Esophagus muscularis mucosa (tissue), 4 donors: ENCODE measurements around the gene CEP170. TPM values are rescaled to one million over a fixed set of nuclear protein-coding genes. Genes with fewer than 3 reads are reported as not detected.
"Not testable (repeated sequence)": the region's sequence is repeated elsewhere in the genome, so short reads cannot be mapped to it uniquely, and the experiment has no call there.

Source experiments
- DNase-seq: peaks from one replicate; pipeline ENCODE4 v3.0.0-alpha.2; 2017; ENCODE audit errors: extremely low spot score
- H3K27ac ChIP-seq, 4 donors: fragments of 200-600 bp; sonication (generic); replicated peaks in 1 of 4; 1 replicate in 3 of 4; 2 replicates in 1 of 4; pipeline ENCODE4 v1.5.1; 2016 to 2019; ENCODE audit warnings: mild to moderate bottlenecking in 1 of 4
- H3K27me3 ChIP-seq, 4 donors: fragments of 200-600 bp; sonication (generic); one replicate each; pipeline versions ENCODE4 v1.5.1 to v1.6.0; 2016 to 2019
- H3K36me3 ChIP-seq, 4 donors: fragments of 200-600 bp; sonication (generic); one replicate each; pipeline ENCODE4 v1.5.1; 2016 to 2019
- H3K4me1 ChIP-seq, 4 donors: fragments of 200-600 bp; sonication (generic); one replicate each; pipeline ENCODE4 v1.5.1; 2016 to 2019
- H3K4me3 ChIP-seq, 4 donors: fragments of 200-600 bp; sonication (generic); 1 replicate in 2 of 4; 2 replicates in 2 of 4; pipeline ENCODE4 v1.5.1; 2016 to 2019; ENCODE audit warnings: mild to moderate bottlenecking in 4 of 4, moderate library complexity in 1 of 4
- H3K9me3 ChIP-seq, 4 donors: fragments of 200-600 bp; sonication (generic); 1 replicate in 3 of 4; 2 replicates in 1 of 4; pipeline ENCODE4 v1.5.1; 2016 to 2019
- CTCF ChIP-seq, 3 experiments: fragments of 200-600 bp in 2 of 3; fragments of 450-650 bp in 1 of 3; sonication (generic) in 2 of 3; IDR thresholded peaks; one replicate each; pipeline ENCODE4 v1.5.1; 2017 to 2019; ENCODE audit warnings: antibody characterized with exemption in 3 of 3, mild to moderate bottlenecking in 2 of 3, moderate library complexity in 1 of 3
- EP300 ChIP-seq: sonication (generic); formaldehyde crosslinking; IDR thresholded peaks from one replicate; pipeline ENCODE4 v1.6.1; 2017; ENCODE audit warnings: antibody characterized with exemption
- POLR2A ChIP-seq: fragments of 450-650 bp; IDR thresholded peaks from one replicate; pipeline ENCODE4 v1.6.1; 2017; ENCODE audit warnings: antibody characterized with exemption, moderate library complexity, mild to moderate bottlenecking, low read depth
- POLR2AphosphoS5 ChIP-seq, 2 donors: sonication (generic); formaldehyde crosslinking; IDR thresholded peaks; one replicate each; pipeline ENCODE4 v1.6.1; 2017; ENCODE audit warnings: antibody characterized with exemption in 2 of 2
- WGBS: methylation state at CpG from one replicate; pipeline ENCODE4 v1.1.5; 2018; 5-methylcytosine and 5-hydroxymethylcytosine counted together
- intact Hi-C: fragments of 100-400 bp; cut with DNase I; formaldehyde crosslinking; loops from one replicate; pipeline ENCODE4 v1.15.1; 2023
- total RNA-seq, 4 donors: library from RNA; depleted of rRNA; stranded (reverse); fragments of >200 nt; gene quantifications; one replicate each; pipeline versions ENCODE4 v1.1.0 to v1.2.1, GENCODE V29; 2016

CEP170 gene
- total RNA-seq, 4 donors from 2014 or later = 22.2 to 36.0 (median 30.9) TPM

- DNase-seq, H3K27me3 ChIP-seq, H3K4me1 ChIP-seq, H3K27ac ChIP-seq, intact Hi-C loops, H3K9me3 ChIP-seq, H3K4me3 ChIP-seq: not testable (repeated sequence)
- H3K36me3 ChIP-seq = peaks cover 0 to 16% (median 12%) of the 10 kb centered on the region in 4 donors
- 89% methylated on average over 2 of the region's 2 CpGs for WGBS
Measured at GRCh38 chr1:243201316-243201715, 53.8 kb downstream of the CEP170 start.

GRCh38 chr1:243197524-243197923 lies 57.6 kb downstream of the CEP170 start:
- DNase-seq, intact Hi-C loops: not testable (repeated sequence)

GRCh38 chr1:243193330-243193729 lies 61.8 kb downstream of the CEP170 start:
- not testable (repeated sequence) for H3K27ac ChIP-seq

More at GRCh38 chr1:243197524-243197923, 57.6 kb downstream of the CEP170 start:
- H3K36me3 ChIP-seq = peaks cover 0 to 14% (median 12%) of the 10 kb centered on the region in 4 donors
- H3K27me3 ChIP-seq, H3K27ac ChIP-seq, H3K9me3 ChIP-seq, H3K4me3 ChIP-seq, H3K4me1 ChIP-seq: not testable (repeated sequence)
- WGBS = 96% methylated on average over 4 of the region's 6 CpGs

GRCh38 chr1:243186201-243186995 lies 68.7 kb downstream of the CEP170 start:
- intact Hi-C loops, H3K4me3 ChIP-seq, H3K4me1 ChIP-seq, H3K27ac ChIP-seq, H3K27me3 ChIP-seq, H3K9me3 ChIP-seq, DNase-seq: not testable (repeated sequence)
- H3K36me3 ChIP-seq = peaks cover 0 to 21% (median 11%) of the 10 kb centered on the region in 4 donors
- WGBS = 91% methylated on average over 8 of the region's 8 CpGs

More at GRCh38 chr1:243193330-243193729, 61.8 kb downstream of the CEP170 start:
- H3K36me3 ChIP-seq = peaks cover 0 to 27% (median 16%) of the 10 kb centered on the region in 4 donors
- 85% methylated on average over 2 of the region's 2 CpGs for WGBS
- H3K27me3 ChIP-seq, H3K4me1 ChIP-seq, intact Hi-C loops, H3K9me3 ChIP-seq, H3K4me3 ChIP-seq, DNase-seq: not testable (repeated sequence)

- WGBS = 95% methylated on average over 7 of the region's 7 CpGs
- DNase-seq, H3K9me3 ChIP-seq, H3K27me3 ChIP-seq, H3K4me3 ChIP-seq, intact Hi-C loops, H3K4me1 ChIP-seq, H3K27ac ChIP-seq: not testable (repeated sequence)
- peaks cover 0 to 16% (median 11%) of the 10 kb centered on the region in 4 donors for H3K36me3 ChIP-seq
Measured at GRCh38 chr1:243184787-243185186, 70.3 kb downstream of the CEP170 start.

GRCh38 chr1:243183661-243184060 lies 71.4 kb downstream of the CEP170 start:
- H3K4me3 ChIP-seq, H3K9me3 ChIP-seq, H3K27me3 ChIP-seq, intact Hi-C loops, H3K4me1 ChIP-seq, H3K27ac ChIP-seq, DNase-seq: not testable (repeated sequence)
- H3K36me3 ChIP-seq = peaks cover 0 to 16% (median 8%) of the 10 kb centered on the region in 4 donors

GRCh38 chr1:243183176-243183575 lies 71.9 kb downstream of the CEP170 start:
- H3K4me1 ChIP-seq, H3K9me3 ChIP-seq, H3K27ac ChIP-seq, intact Hi-C loops, H3K4me3 ChIP-seq, DNase-seq, H3K27me3 ChIP-seq: not testable (repeated sequence)
- peaks cover 0 to 16% (median 8%) of the 10 kb centered on the region in 4 donors for H3K36me3 ChIP-seq
- 93% methylated on average over 3 of the region's 3 CpGs for WGBS

- Histone ChIP-seq H3K4me3 (no peak overlapping the region), H3K27me3 (no peaks in the 10 kb centered on the region), H3K4me1 (peaks cover 0 to 4% (median 2%) of the 10 kb centered on the region in 4 donors), H3K27ac (no peak overlapping the region), H3K9me3 (no peaks in the 10 kb centered on the region), H3K36me3 (peaks cover 0 to under 1% (median 0%) of the 10 kb centered on the region in 4 donors)
- TF ChIP-seq POLR2A = no peak
- no peak for TF ChIP-seq EP300
- no peak for TF ChIP-seq CTCF (IDR thresholded peaks at IDR 0.05)
- no peak for TF ChIP-seq POLR2AphosphoS5 (IDR thresholded peaks at IDR 0.05)
- no peak for DNase-seq
- intact Hi-C loops = no loop called here
- WGBS = 82% methylated on average over 7 of the region's 7 CpGs
Measured at GRCh38 chr1:243179720-243180119, 75.4 kb downstream of the CEP170 start.

- H3K4me3 ChIP-seq, DNase-seq, H3K9me3 ChIP-seq, H3K4me1 ChIP-seq, H3K36me3 ChIP-seq, intact Hi-C loops, H3K27ac ChIP-seq, H3K27me3 ChIP-seq: not testable (repeated sequence)
- WGBS = 91% methylated on average over 6 of the region's 6 CpGs
Measured at GRCh38 chr1:243177792-243178191, 77.3 kb downstream of the CEP170 start.

- DNase-seq, H3K27ac ChIP-seq, intact Hi-C loops, H3K27me3 ChIP-seq, H3K9me3 ChIP-seq, H3K4me1 ChIP-seq, H3K4me3 ChIP-seq: not testable (repeated sequence)
- WGBS = 73% methylated on average over 2 of the region's 2 CpGs
- peaks cover 3 to 13% (median 5%) of the 10 kb centered on the region in 4 donors for H3K36me3 ChIP-seq
Measured at GRCh38 chr1:243173758-243174369, 81.2 kb downstream of the CEP170 start.

- H3K4me3 ChIP-seq, DNase-seq, H3K27me3 ChIP-seq, intact Hi-C loops, H3K27ac ChIP-seq, H3K4me1 ChIP-seq, H3K9me3 ChIP-seq: not testable (repeated sequence)
- 88% methylated on average over 4 of the region's 4 CpGs for WGBS
- H3K36me3 ChIP-seq = peaks cover 0 to 20% (median 8%) of the 10 kb centered on the region in 4 donors
Measured at GRCh38 chr1:243164911-243165310, 90.2 kb downstream of the CEP170 start.
